Measurements from ENCODE around the gene HOXD4.

DNA sequence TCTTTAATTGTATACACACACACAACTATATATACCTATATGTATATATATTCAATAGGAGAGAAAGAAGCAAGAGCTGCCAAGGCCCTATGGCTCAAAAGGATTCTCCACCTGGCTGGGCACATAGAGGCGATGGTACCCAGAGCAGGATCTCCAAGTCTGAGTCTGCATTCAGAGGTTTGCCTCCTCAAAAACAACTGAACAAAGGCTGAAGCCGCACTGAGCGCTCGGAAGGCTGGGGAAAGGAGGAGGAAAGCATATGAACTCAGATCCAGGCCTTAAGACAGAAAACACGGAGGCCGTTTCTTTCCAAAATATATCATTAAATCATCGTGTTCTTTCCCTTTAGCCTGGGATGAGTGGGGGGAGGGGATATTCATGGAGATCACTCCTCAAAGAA, 48.2 kb upstream of the HOXD4 start:
- TF ChIP-seq EP300 (IDR thresholded peaks at IDR 0.05) (no peak), POLR2A (IDR thresholded peaks at IDR 0.05) (no peak)
- TF ChIP-seq, protein P1, sequence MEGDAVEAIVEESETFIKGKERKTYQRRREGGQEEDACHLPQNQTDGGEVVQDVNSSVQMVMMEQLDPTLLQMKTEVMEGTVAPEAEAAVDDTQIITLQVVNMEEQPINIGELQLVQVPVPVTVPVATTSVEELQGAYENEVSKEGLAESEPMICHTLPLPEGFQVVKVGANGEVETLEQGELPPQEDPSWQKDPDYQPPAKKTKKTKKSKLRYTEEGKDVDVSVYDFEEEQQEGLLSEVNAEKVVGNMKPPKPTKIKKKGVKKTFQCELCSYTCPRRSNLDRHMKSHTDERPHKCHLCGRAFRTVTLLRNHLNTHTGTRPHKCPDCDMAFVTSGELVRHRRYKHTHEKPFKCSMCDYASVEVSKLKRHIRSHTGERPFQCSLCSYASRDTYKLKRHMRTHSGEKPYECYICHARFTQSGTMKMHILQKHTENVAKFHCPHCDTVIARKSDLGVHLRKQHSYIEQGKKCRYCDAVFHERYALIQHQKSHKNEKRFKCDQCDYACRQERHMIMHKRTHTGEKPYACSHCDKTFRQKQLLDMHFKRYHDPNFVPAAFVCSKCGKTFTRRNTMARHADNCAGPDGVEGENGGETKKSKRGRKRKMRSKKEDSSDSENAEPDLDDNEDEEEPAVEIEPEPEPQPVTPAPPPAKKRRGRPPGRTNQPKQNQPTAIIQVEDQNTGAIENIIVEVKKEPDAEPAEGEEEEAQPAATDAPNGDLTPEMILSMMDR (IDR thresholded peaks at IDR 0.05) = no peak
